Testis (tissue), 2 donors: Measurements from ENCODE around the gene FZD1.

ENCODE experiments used
- POLR2A ChIP-seq: fragments of 450-650 bp; IDR thresholded peaks from one replicate; pipeline ENCODE4 v1.6.1; 2017; ENCODE audit warnings: antibody characterized with exemption, mild to moderate bottlenecking, moderate library complexity
- TF ChIP-seq, protein P1 (sequence below), 3 experiments: fragments of 450-650 bp in 2 of 3; fragments of 200-600 bp in 1 of 3; sonication (generic) in 1 of 3; IDR thresholded peaks; one replicate each; pipeline ENCODE4 v1.5.1; 2016 to 2019; ENCODE audit warnings: antibody characterized with exemption in 3 of 3, mild to moderate bottlenecking in 2 of 3, moderate library complexity in 1 of 3

GRCh38 chr7:91316426-91316825 is 52.2 kb downstream of the FZD1 start:
- TF ChIP-seq, protein P1, sequence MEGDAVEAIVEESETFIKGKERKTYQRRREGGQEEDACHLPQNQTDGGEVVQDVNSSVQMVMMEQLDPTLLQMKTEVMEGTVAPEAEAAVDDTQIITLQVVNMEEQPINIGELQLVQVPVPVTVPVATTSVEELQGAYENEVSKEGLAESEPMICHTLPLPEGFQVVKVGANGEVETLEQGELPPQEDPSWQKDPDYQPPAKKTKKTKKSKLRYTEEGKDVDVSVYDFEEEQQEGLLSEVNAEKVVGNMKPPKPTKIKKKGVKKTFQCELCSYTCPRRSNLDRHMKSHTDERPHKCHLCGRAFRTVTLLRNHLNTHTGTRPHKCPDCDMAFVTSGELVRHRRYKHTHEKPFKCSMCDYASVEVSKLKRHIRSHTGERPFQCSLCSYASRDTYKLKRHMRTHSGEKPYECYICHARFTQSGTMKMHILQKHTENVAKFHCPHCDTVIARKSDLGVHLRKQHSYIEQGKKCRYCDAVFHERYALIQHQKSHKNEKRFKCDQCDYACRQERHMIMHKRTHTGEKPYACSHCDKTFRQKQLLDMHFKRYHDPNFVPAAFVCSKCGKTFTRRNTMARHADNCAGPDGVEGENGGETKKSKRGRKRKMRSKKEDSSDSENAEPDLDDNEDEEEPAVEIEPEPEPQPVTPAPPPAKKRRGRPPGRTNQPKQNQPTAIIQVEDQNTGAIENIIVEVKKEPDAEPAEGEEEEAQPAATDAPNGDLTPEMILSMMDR (IDR thresholded peaks at IDR 0.05) = no peak
- no peak for TF ChIP-seq POLR2A
